H1 (cell line): ENCODE data around the gene INA. TPM values are rescaled to one million over a fixed set of nuclear protein-coding genes. Genes with fewer than 3 reads are reported as not detected.

ENCODE experiments used
- CTCF ChIA-PET: fragments of 300-600 bp; sonication (Branson Sonifier 250); formaldehyde crosslinking; loops from one replicate; lab custom pipeline; 2021; ENCODE audit not compliant: partially characterized antibody; lab: Charles Lee
- POLR2A ChIA-PET: fragments of 300-600 bp; sonication (Branson Sonifier 250); formaldehyde crosslinking; loops from one replicate; lab custom pipeline; 2021; ENCODE audit warnings: inconsistent platforms; ENCODE audit not compliant: partially characterized antibody; lab: Charles Lee
- DNase-seq, 2 experiments: peaks; one replicate each; pipeline versions ENCODE4 v3.0.0 to v3.0.0-alpha.2; 2010 to 2022; ENCODE audit warnings: low spot score in 2 of 2, low read depth in 1 of 2, mixed read lengths in 1 of 2
- FAIRE-seq: peaks from 2 replicates; lab custom pipeline; 2011; peaks lifted over from hg19 to GRCh38; lab: Jason Lieb, UNC
- H2AFZ ChIP-seq: 2 replicates; pipeline ENCODE4 v1.8.1; 2012; ENCODE audit warnings: low read length, inconsistent platforms
- H2AK5ac ChIP-seq: 2 replicates; pipeline ENCODE4 v1.6.1; 2013; ENCODE audit warnings: low read depth, low read length
- H2BK120ac ChIP-seq: replicated peaks from 2 replicates; pipeline ENCODE3; 2013; ENCODE audit warnings: low read depth, low read length, inconsistent platforms
- H2BK12ac ChIP-seq: 2 replicates; pipeline ENCODE4 v1.6.1; 2013; ENCODE audit warnings: low read depth, low read length
- H2BK15ac ChIP-seq: 2 replicates; pipeline ENCODE4 v1.6.1; 2013; ENCODE audit warnings: low read length
- H2BK20ac ChIP-seq: 2 replicates; pipeline ENCODE4 v1.6.1; 2013; ENCODE audit warnings: low read length
- H2BK5ac ChIP-seq: 2 replicates; pipeline ENCODE4 v1.6.1; 2013; ENCODE audit warnings: low read depth, low read length
- H3K14ac ChIP-seq: 2 replicates; pipeline ENCODE4 v1.6.1; 2013; ENCODE audit warnings: inconsistent platforms; ENCODE audit not compliant: insufficient read length
- H3K18ac ChIP-seq: 2 replicates; pipeline ENCODE4 v1.6.1; 2013; ENCODE audit warnings: low read length; ENCODE audit errors: extremely low read depth
- H3K23ac ChIP-seq: 2 replicates; pipeline ENCODE4 v1.6.1; 2013; ENCODE audit warnings: inconsistent platforms; ENCODE audit not compliant: insufficient read length
- H3K23me2 ChIP-seq: 2 replicates; pipeline ENCODE4 v1.6.1; 2013; ENCODE audit warnings: low read depth, low read length
- H3K27ac ChIP-seq: 2 replicates; pipeline ENCODE4 v1.6.1; 2011; ENCODE audit warnings: low read depth, low read length, inconsistent platforms
- H3K27me3 ChIP-seq, 4 experiments: replicated peaks in 1 of 4; 1 replicate in 1 of 4; 2 replicates in 3 of 4; pipeline versions ENCODE4 v1.6.1 to v1.8.1; 2011 to 2013; ENCODE audit warnings: low read length in 3 of 4, mild to moderate bottlenecking in 3 of 4, inconsistent platforms in 2 of 4, mixed read lengths in 2 of 4, moderate library complexity in 1 of 4; ENCODE audit not compliant: control insufficient read depth in 3 of 4, insufficient read depth in 3 of 4; ENCODE audit errors: extremely low read depth in 1 of 4
- H3K36me3 ChIP-seq, 4 experiments: 2 replicates each; pipeline versions ENCODE4 v1.6.1 to v1.8.1; 2011 to 2013; ENCODE audit warnings: mild to moderate bottlenecking in 4 of 4, low read length in 3 of 4, moderate library complexity in 2 of 4, control low read depth in 1 of 4, inconsistent platforms in 1 of 4; ENCODE audit not compliant: insufficient read depth in 4 of 4, control insufficient read depth in 2 of 4
- H3K4ac ChIP-seq: replicated peaks from 2 replicates; pipeline ENCODE3; 2013; ENCODE audit warnings: low read length, low read depth, mixed read lengths, inconsistent platforms; ENCODE audit not compliant: insufficient read length
- H3K4me1 ChIP-seq, 4 experiments: replicated peaks in 1 of 4; 1 replicate in 1 of 4; 2 replicates in 3 of 4; pipeline versions ENCODE4 v1.6.1 to v1.8.1; 2011 to 2013; ENCODE audit warnings: low read length in 3 of 4, inconsistent platforms in 2 of 4, mixed read lengths in 1 of 4; ENCODE audit not compliant: insufficient read depth in 4 of 4, control insufficient read depth in 3 of 4
- H3K4me2 ChIP-seq, 2 experiments: 2 replicates each; pipeline versions ENCODE4 v1.6.1 to v1.8.1; 2011 to 2013; ENCODE audit warnings: low read depth in 2 of 2, low read length in 2 of 2, control low read depth in 1 of 2, inconsistent platforms in 1 of 2, mild to moderate bottlenecking in 1 of 2; ENCODE audit not compliant: insufficient read depth in 1 of 2
- H3K4me3 ChIP-seq, 4 experiments: fragments of 200-600, 300-600 bp in 1 of 4; sonication (generic), shearing (Covaris generic), sonication (Bioruptor Twin) in 1 of 4; 2 replicates each; pipeline versions ENCODE4 v1.5.1 to v1.8.1; 2011 to 2016; ENCODE audit warnings: low read length in 4 of 4, low read depth in 3 of 4, control low read depth in 2 of 4, inconsistent platforms in 2 of 4, mild to moderate bottlenecking in 2 of 4, mixed read lengths in 1 of 4, moderate library complexity in 1 of 4; ENCODE audit not compliant: insufficient read depth in 2 of 4; ENCODE audit errors: extremely low read depth in 1 of 4
- H3K56ac ChIP-seq: replicated peaks from 2 replicates; pipeline ENCODE3; 2013; ENCODE audit warnings: low read depth, mild to moderate bottlenecking, mixed read lengths, low read length, inconsistent platforms; ENCODE audit not compliant: insufficient read length
- H3K79me1 ChIP-seq: 2 replicates; pipeline ENCODE4 v1.6.1; 2013; ENCODE audit warnings: low read depth, low read length, control low read depth
- H3K79me2 ChIP-seq, 2 experiments: 2 replicates each; pipeline versions ENCODE4 v1.6.1 to v1.8.1; 2012 to 2013; ENCODE audit warnings: low read length in 2 of 2, mild to moderate bottlenecking in 2 of 2, inconsistent platforms in 1 of 2; ENCODE audit not compliant: insufficient read depth in 2 of 2, control insufficient read depth in 1 of 2
- H3K9ac ChIP-seq, 4 experiments: replicated peaks in 1 of 4; 1 replicate in 1 of 4; 2 replicates in 3 of 4; pipeline versions ENCODE4 v1.6.1 to v1.8.1; 2011 to 2013; ENCODE audit warnings: low read depth in 3 of 4, low read length in 3 of 4, control low read depth in 2 of 4, mild to moderate bottlenecking in 2 of 4, moderate library complexity in 2 of 4, inconsistent platforms in 1 of 4; ENCODE audit errors: extremely low read depth in 1 of 4
- H3K9me3 ChIP-seq, 2 experiments: 2 replicates each; pipeline versions ENCODE4 v1.6.1 to v1.8.1; 2012 to 2013; ENCODE audit warnings: mild to moderate bottlenecking in 2 of 2, moderate library complexity in 2 of 2, control low read depth in 1 of 2, inconsistent platforms in 1 of 2, low read depth in 1 of 2, low read length in 1 of 2, mixed read lengths in 1 of 2; ENCODE audit not compliant: insufficient read depth in 2 of 2
- H4K20me1 ChIP-seq, 2 experiments: replicated peaks in 1 of 2; 2 replicates each; pipeline versions ENCODE3 to v1.8.1; 2011 to 2013; ENCODE audit warnings: inconsistent platforms in 2 of 2, low read length in 2 of 2, mild to moderate bottlenecking in 1 of 2; ENCODE audit not compliant: insufficient read depth in 2 of 2, control insufficient read depth in 1 of 2
- H4K5ac ChIP-seq: 2 replicates; pipeline ENCODE4 v1.6.1; 2013; ENCODE audit warnings: low read length, low read depth, mixed read lengths, inconsistent platforms; ENCODE audit not compliant: insufficient read length
- H4K8ac ChIP-seq: 2 replicates; pipeline ENCODE4 v1.8.0; 2013; ENCODE audit warnings: mild to moderate bottlenecking, moderate library complexity, low read length, inconsistent platforms; ENCODE audit not compliant: insufficient read depth; ENCODE audit errors: extremely low read depth
- H4K91ac ChIP-seq: replicated peaks from 2 replicates; pipeline ENCODE3; 2013; ENCODE audit warnings: low read length, mixed read lengths, inconsistent platforms; ENCODE audit not compliant: insufficient read length
- ASH2L ChIP-seq: fragments of 200-600, 300-600 bp; sonication (generic); IDR thresholded peaks from one replicate; pipeline ENCODE4 v1.7.1; 2017; ENCODE audit warnings: low read length
- BACH1 ChIP-seq: IDR thresholded peaks from 2 replicates; pipeline ENCODE4 v1.6.1; 2012; ENCODE audit warnings: low read length, improper control_type of control experiment
- BCL11A ChIP-seq, 2 experiments: IDR thresholded peaks; one replicate each; pipeline ENCODE4 v1.6.1; 2011; ENCODE audit warnings: low read depth in 2 of 2, low read length in 2 of 2, mild to moderate bottlenecking in 2 of 2
- EP300 ChIP-seq, 2 experiments: IDR thresholded peaks; 1 replicate in 1 of 2; 2 replicates in 1 of 2; pipeline ENCODE4 v1.6.1; 2011 to 2012; ENCODE audit warnings: low read depth in 2 of 2, low read length in 2 of 2, mild to moderate bottlenecking in 2 of 2, borderline replicate concordance in 1 of 2, inconsistent platforms in 1 of 2, moderate library complexity in 1 of 2
- EZH2 ChIP-seq: fragments of 200-600 bp; sonication (generic); IDR thresholded peaks from 2 replicates; pipeline ENCODE4 v1.7.1; 2012; ENCODE audit warnings: low read depth, mild to moderate bottlenecking, moderate library complexity, low read length, inconsistent platforms; ENCODE audit not compliant: severe bottlenecking
- FOSL1 ChIP-seq: IDR thresholded peaks from 2 replicates; pipeline ENCODE4 v1.6.1; 2011; ENCODE audit warnings: mild to moderate bottlenecking, low read depth, low read length, moderate library complexity; ENCODE audit not compliant: insufficient read depth
- KDM1A ChIP-seq: fragments of 200-600, 300-600 bp; sonication (generic); IDR thresholded peaks from 2 replicates; pipeline ENCODE4 v1.7.1; 2016; ENCODE audit warnings: mild to moderate bottlenecking, low read length, borderline replicate concordance
- MAFK ChIP-seq: IDR thresholded peaks from 2 replicates; pipeline ENCODE4 v1.6.1; 2012; ENCODE audit warnings: low read depth, mild to moderate bottlenecking, improper control_type of control experiment, low read length
- POLR2AphosphoS5 ChIP-seq: IDR thresholded peaks from 2 replicates; pipeline ENCODE4 v1.6.1; 2011; ENCODE audit warnings: low read depth, low read length
- RXRA ChIP-seq: IDR thresholded peaks from 2 replicates; pipeline ENCODE4 v1.6.1; 2011; ENCODE audit warnings: low read depth, mild to moderate bottlenecking, low read length, moderate library complexity; ENCODE audit not compliant: insufficient read depth
- SRF ChIP-seq: IDR thresholded peaks from 2 replicates; pipeline ENCODE4 v1.6.1; 2011; ENCODE audit warnings: mild to moderate bottlenecking, low read depth, low read length, moderate library complexity
- TAF1 ChIP-seq: IDR thresholded peaks from 2 replicates; pipeline ENCODE4 v1.6.1; 2011; ENCODE audit warnings: mild to moderate bottlenecking, low read depth, low read length
- TAF7 ChIP-seq: optimal IDR thresholded peaks from 2 replicates; pipeline ENCODE3; 2011; ENCODE audit warnings: low read depth, mild to moderate bottlenecking, inconsistent platforms, low read length, moderate library complexity, borderline replicate concordance
- TBP ChIP-seq: IDR thresholded peaks from 2 replicates; pipeline ENCODE4 v1.6.1; 2011; ENCODE audit warnings: low read depth, low read length, improper control_type of control experiment
- TCF12 ChIP-seq: IDR thresholded peaks from 2 replicates; pipeline ENCODE4 v1.6.1; 2011; ENCODE audit warnings: low read depth, mild to moderate bottlenecking, low read length
- YY1 ChIP-seq: IDR thresholded peaks from 2 replicates; pipeline ENCODE4 v1.6.1; 2011; ENCODE audit warnings: low read depth, mild to moderate bottlenecking, low read length
- polyA plus RNA-seq, 7 experiments: library from polyadenylated mRNA; depleted of rRNA in 3 of 7; stranded (reverse) in 5 of 7; unstranded in 2 of 7; fragments of >200 nt in 5 of 7; fragments of 200-250 nt in 2 of 7; gene quantifications; 1 replicate in 5 of 7; 2 replicates in 1 of 7; 4 replicates in 1 of 7; pipeline versions ENCODE4 v1.2.1 to v1.2.3, GENCODE V29; 2011 to 2013; ENCODE audit warnings: missing spikeins in 2 of 7, mixed read lengths in 2 of 7
- total RNA-seq: library from RNA; stranded (reverse); fragmentation: NEBNext Ultra II Directional; extraction: Animal tissue kit (Norgen Biotek cat#: 25700); gene quantifications from 2 replicates; pipeline ENCODE4 v1.2.1, GENCODE V29; 2021

INA gene
- total and polyA plus RNA-seq, 2 of the 8 experiments (the other 6 are each of a cell fraction or from before 2014, with no cell fraction given), result 17.1 to 18.1 TPM

DNA sequence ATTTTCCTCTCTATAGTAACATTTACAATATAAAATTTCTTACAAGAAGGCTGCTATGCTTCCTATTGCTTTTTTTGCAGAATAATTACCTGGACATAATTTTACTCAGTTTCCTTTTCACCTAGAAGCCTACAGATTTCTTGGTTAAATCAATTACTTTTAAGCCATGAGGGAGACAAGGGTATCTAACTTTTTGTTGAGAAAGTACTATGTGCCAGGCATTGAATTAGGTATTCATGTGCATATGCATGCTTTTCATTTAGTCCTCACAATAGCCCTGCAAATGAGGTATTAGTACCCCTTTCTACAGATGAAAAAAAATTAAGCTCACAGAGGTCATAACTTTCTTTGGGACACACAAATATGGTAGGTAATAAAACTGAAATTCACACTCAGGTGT lies 57.6 kb downstream of the INA start:
- no peak overlapping the region for H2BK15ac ChIP-seq
- H4K20me1 ChIP-seq, result peaks cover 0 to 2% of the 10 kb centered on the region in 2 experiments
- no peak overlapping the region for H2BK5ac ChIP-seq
- H4K5ac ChIP-seq, result no peak overlapping the region
- H3K36me3 ChIP-seq, result peaks cover 4 to 28% (median 18%) of the 10 kb centered on the region in 4 experiments
- no peak overlapping the region for H3K9ac ChIP-seq
- H2BK20ac ChIP-seq, result no peak overlapping the region
- H2BK12ac ChIP-seq, result no peak overlapping the region
- ChIA-PET POLR2A (interaction anchor here (1.5 kb wide), 1 partner anchor 38 kb away, joined by 3 read pairs; no protein-coding TSS in a partner anchor), CTCF (interaction anchor here (0.7 to 3.5 kb wide), 19 partner anchors 8 to 141 kb away, joined by 3 to 16 read pairs (median 5); no protein-coding TSS in a partner anchor)
- H3K23me2 ChIP-seq, result no peaks in the 10 kb centered on the region
- H3K18ac ChIP-seq, result no peak overlapping the region
- DNase-seq, result no peak
- H3K4me1 ChIP-seq, result no peaks in the 10 kb centered on the region
- H3K27ac ChIP-seq, result no peak overlapping the region
- H3K23ac ChIP-seq, result no peak overlapping the region
- H3K4ac ChIP-seq, result no peak overlapping the region
- FAIRE-seq, result no peak
- no peak overlapping the region for H4K8ac ChIP-seq
- no peak for TF ChIP-seq BCL11A (IDR thresholded peaks at IDR 0.05; ENCODE audit: low read depth in 2 of 2, low read length in 2 of 2)
- no peak for TF ChIP-seq YY1
- TF ChIP-seq BACH1, result no peak
- no peak for TF ChIP-seq FOSL1
- TF ChIP-seq KDM1A, result no peak
- TF ChIP-seq EZH2, result no peak
- TF ChIP-seq TAF7, result no peak
- TF ChIP-seq TCF12, result no peak
- TF ChIP-seq TBP, result no peak
- no peak for TF ChIP-seq POLR2AphosphoS5
- TF ChIP-seq RXRA, result no peak
- TF ChIP-seq TAF1, result no peak
- TF ChIP-seq ASH2L, result no peak
- TF ChIP-seq SRF, result no peak
- TF ChIP-seq EP300 (IDR thresholded peaks at IDR 0.05; ENCODE audit: borderline replicate concordance in 1 of 2, low read depth in 2 of 2, low read length in 2 of 2), result no peak
- TF ChIP-seq MAFK, result no peak
- H4K91ac ChIP-seq, result no peak overlapping the region
- no peak overlapping the region for H3K14ac ChIP-seq
- no peaks in the 10 kb centered on the region for H3K79me1 ChIP-seq
- no peak overlapping the region for H3K4me3 ChIP-seq
- no peak overlapping the region for H2AK5ac ChIP-seq
- no peak overlapping the region for H3K56ac ChIP-seq
- H3K4me2 ChIP-seq, result no peak overlapping the region
- H3K79me2 ChIP-seq, result no peaks in the 10 kb centered on the region
- H3K27me3 ChIP-seq, result no peaks in the 10 kb centered on the region
- no peak overlapping the region for H2BK120ac ChIP-seq
- H3K9me3 ChIP-seq, result no peaks in the 10 kb centered on the region
- H2AFZ ChIP-seq, result no peak overlapping the region
